K562 (cell line): ENCODE data around the gene NYNRIN. TPM values are rescaled to one million over a fixed set of nuclear protein-coding genes. Genes with fewer than 3 reads are reported as not detected.
A peak's percentile ranks its signal among the peaks of the same experiment; 100 is the strongest.

ENCODE experiments used
- ATF1 ChIP-seq, 2 experiments: fragments of 450-650 bp in 1 of 2; IDR thresholded peaks; 2 replicates each; pipeline ENCODE4 v1.6.1; 2016; ENCODE audit warnings: missing compliant biosample characterization in 1 of 2, missing genetic modification characterization in 1 of 2
- CTBP1 ChIP-seq: fragments of 450-650 bp; IDR thresholded peaks from 2 replicates; pipeline ENCODE4 v1.6.1; 2016; ENCODE audit warnings: borderline replicate concordance
- FOXM1 ChIP-seq, 2 experiments: fragments of 450-650 bp in 1 of 2; sonication (generic) in 1 of 2; formaldehyde crosslinking in 1 of 2; IDR thresholded peaks; 2 replicates each; pipeline versions ENCODE4 v1.6.1 to v1.9.0; 2017 to 2022; ENCODE audit warnings: low read depth in 2 of 2, mild to moderate bottlenecking in 2 of 2, missing genetic modification reagents in 1 of 2, moderate library complexity in 1 of 2
- HDAC1 ChIP-seq, 2 experiments: fragments of 450-650 bp; IDR thresholded peaks; 2 replicates each; pipeline ENCODE4 v1.6.1; 2016 to 2017; ENCODE audit warnings: inconsistent platforms in 1 of 2, mild to moderate bottlenecking in 1 of 2, moderate library complexity in 1 of 2
- KDM1A ChIP-seq, 2 experiments: fragments of 450-650 bp; IDR thresholded peaks; 2 replicates each; pipeline ENCODE4 v1.6.1; 2016; ENCODE audit warnings: mild to moderate bottlenecking in 2 of 2
- KLF1 ChIP-seq: fragments of 450-650 bp; IDR thresholded peaks from 2 replicates; pipeline ENCODE4 v1.6.1; 2016; ENCODE audit warnings: missing genetic modification characterization, missing compliant biosample characterization
- LARP7 ChIP-seq: fragments of 450-650 bp; IDR thresholded peaks from 2 replicates; pipeline ENCODE4 v1.6.1; 2016
- MCM2 ChIP-seq: fragments of 450-650 bp; IDR thresholded peaks from 2 replicates; pipeline ENCODE4 v1.6.1; 2017; ENCODE audit warnings: low read depth, mild to moderate bottlenecking
- MNT ChIP-seq, 2 experiments: fragments of 450-650 bp; conservative IDR thresholded peaks; 2 replicates each; pipeline ENCODE4 v1.6.1; 2017; ENCODE audit warnings: mild to moderate bottlenecking in 2 of 2, moderate library complexity in 2 of 2
- NBN ChIP-seq: fragments of 450-650 bp; IDR thresholded peaks from 2 replicates; pipeline ENCODE4 v1.6.1; 2016; ENCODE audit warnings: low read depth, mild to moderate bottlenecking
- PRDM10 ChIP-seq: fragments of 450-650 bp; IDR thresholded peaks from 2 replicates; pipeline ENCODE4 v1.6.1; 2018; ENCODE audit not compliant: partially characterized antibody
- TOE1 ChIP-seq, 2 experiments: fragments of 450-650 bp in 1 of 2; sonication (generic) in 1 of 2; formaldehyde crosslinking in 1 of 2; IDR thresholded peaks; 2 replicates each; pipeline versions ENCODE4 v1.7.1 to v1.8.0; 2016 to 2022; ENCODE audit warnings: borderline replicate concordance in 2 of 2, mild to moderate bottlenecking in 2 of 2, antibody characterized with exemption in 1 of 2, inconsistent platforms in 1 of 2, low read depth in 1 of 2, missing genetic modification reagents in 1 of 2, moderate library complexity in 1 of 2
- VEZF1 ChIP-seq: fragments of 200-800 bp; sonication (Bioruptor generic); IDR thresholded peaks from 2 replicates; pipeline ENCODE4 v1.6.1; 2017; ENCODE audit warnings: missing genetic modification characterization, missing compliant biosample characterization
- ZSCAN29 ChIP-seq: fragments of 450-650 bp; IDR thresholded peaks from 2 replicates; pipeline ENCODE4 v1.6.1; 2017
- polyA plus RNA-seq, 8 experiments: library from polyadenylated mRNA; depleted of rRNA in 4 of 8; stranded (reverse) in 5 of 8; unstranded in 3 of 8; fragments of >200 nt; fragmentation: Nextera tagmentation in 2 of 8; fragmentation: Illumina TruSeq in 1 of 8; extraction: Ambion mirVana in 2 of 8; extraction: Trizol in 1 of 8; gene quantifications; 2 replicates each; pipeline versions ENCODE4 v1.2.1 to v1.2.3, GENCODE V29; 2011 to 2014; ENCODE audit warnings: inconsistent platforms in 1 of 8, missing spikeins in 1 of 8
- total RNA-seq, 7 experiments: library from RNA; depleted of rRNA in 6 of 7; stranded (reverse); fragments of >200 nt in 6 of 7; fragmentation: Illumina TruSeq in 2 of 7; extraction: Trizol in 2 of 7; gene quantifications; 2 replicates each; pipeline versions ENCODE4 v1.2.1 to v1.2.3, GENCODE V29; 2011 to 2021; ENCODE audit warnings: low replicate concordance in 1 of 7
- TF ChIP-seq, protein P1 (sequence below): fragments of 450-650 bp; IDR thresholded peaks from 2 replicates; pipeline ENCODE4 v1.6.1; 2016
- TF ChIP-seq, protein P2 (sequence below), 3 experiments: fragments of 200-800 bp in 1 of 3; sonication (Bioruptor generic) in 1 of 3; sonication (generic) in 1 of 3; formaldehyde crosslinking in 1 of 3; IDR thresholded peaks; 2 replicates each; pipeline versions ENCODE4 v1.6.1 to v1.8.0; 2016 to 2022; ENCODE audit warnings: mild to moderate bottlenecking in 2 of 3, missing compliant biosample characterization in 2 of 3, missing genetic modification characterization in 2 of 3, missing genetic modification reagents in 1 of 3

The NYNRIN gene
- total and polyA plus RNA-seq, 9 of the 15 experiments (the other 6 are each of a cell fraction or from before 2014, with no cell fraction given): 0.04 to 1.2 (median 0.28) TPM

DNA sequence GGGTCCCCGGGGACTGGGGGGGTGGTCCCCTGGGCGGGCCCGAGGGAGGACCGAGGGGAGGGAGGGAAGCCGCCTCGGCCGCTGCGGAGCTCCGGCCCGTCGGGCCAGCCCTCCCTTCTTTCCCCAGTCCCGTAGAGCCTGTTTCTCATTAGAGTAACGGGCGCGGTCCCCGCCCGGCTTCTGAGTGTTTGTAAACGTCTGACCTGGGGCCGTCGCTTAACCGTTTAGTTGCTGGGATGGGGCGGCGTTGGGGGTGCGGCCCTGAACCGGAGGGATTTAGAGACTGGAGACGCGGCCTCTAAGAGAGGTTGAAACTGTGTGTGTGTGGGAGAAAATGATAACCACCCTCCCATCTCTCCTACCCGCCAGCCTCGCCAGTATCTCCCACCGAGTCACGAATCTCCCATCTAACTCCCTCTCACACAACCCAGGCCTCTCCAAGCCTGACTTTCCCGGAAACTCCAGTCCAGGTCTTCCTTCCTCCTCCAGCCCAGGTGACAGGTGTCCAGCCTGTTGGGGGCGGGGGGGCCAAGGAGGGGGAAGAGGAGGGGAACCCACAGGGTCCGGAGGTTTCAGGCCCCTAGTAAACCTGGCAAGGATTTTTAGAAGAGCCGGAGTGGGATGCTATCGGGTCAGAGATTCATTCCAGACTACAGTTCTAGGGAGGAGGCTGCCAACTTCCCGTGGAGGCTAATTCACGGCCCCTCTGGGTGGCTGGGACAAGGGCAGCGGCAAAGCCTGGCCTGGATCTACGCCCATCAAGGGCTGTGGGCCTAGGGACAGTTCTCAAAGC, 31.9 kb upstream of the NYNRIN start (continued):
- peak; percentile 3 for TF ChIP-seq PRDM10
- peak in 1 of 2 experiments; percentile 36; a peak in 1 of 4 replicates for TF ChIP-seq MNT (conservative IDR thresholded peaks at IDR 0.05)
- TF ChIP-seq MCM2: no peak
- peak; percentile 86 for TF ChIP-seq ZSCAN29
- peak; percentile 48; the same call in 1 of the 2 replicates for TF ChIP-seq VEZF1
- TF ChIP-seq KLF1: no peak
- 0 out of 4 replicates have a peak, but pooled peaks of 1 of the 2 experiments have one; percentile 22 for TF ChIP-seq HDAC1 (IDR thresholded peaks at IDR 0.05)
- TF ChIP-seq TOE1 (IDR thresholded peaks at IDR 0.05; ENCODE audit: borderline replicate concordance): peak; percentile 89
- TF ChIP-seq TOE1 (CRISPR knock-in tag; IDR thresholded peaks at IDR 0.05; ENCODE audit: borderline replicate concordance, low read depth): no peak
- TF ChIP-seq LARP7: 0 out of 2 replicates have a peak, but pooled peaks have one; percentile 29
- TF ChIP-seq, protein P1, sequence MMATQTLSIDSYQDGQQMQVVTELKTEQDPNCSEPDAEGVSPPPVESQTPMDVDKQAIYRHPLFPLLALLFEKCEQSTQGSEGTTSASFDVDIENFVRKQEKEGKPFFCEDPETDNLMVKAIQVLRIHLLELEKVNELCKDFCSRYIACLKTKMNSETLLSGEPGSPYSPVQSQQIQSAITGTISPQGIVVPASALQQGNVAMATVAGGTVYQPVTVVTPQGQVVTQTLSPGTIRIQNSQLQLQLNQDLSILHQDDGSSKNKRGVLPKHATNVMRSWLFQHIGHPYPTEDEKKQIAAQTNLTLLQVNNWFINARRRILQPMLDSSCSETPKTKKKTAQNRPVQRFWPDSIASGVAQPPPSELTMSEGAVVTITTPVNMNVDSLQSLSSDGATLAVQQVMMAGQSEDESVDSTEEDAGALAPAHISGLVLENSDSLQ: peak; percentile 32
- peak; percentile 31; the same call in 1 of the 2 replicates for TF ChIP-seq CTBP1
- 0 out of 4 replicates have a peak, but pooled peaks of 1 of the 2 experiments have one; percentile 19 for TF ChIP-seq KDM1A (IDR thresholded peaks at IDR 0.05)
- TF ChIP-seq ATF1 (CRISPR knock-in tag; IDR thresholded peaks at IDR 0.05): no peak
- 0 out of 2 replicates have a peak, but pooled peaks have one; percentile 18 for TF ChIP-seq ATF1 (tag; IDR thresholded peaks at IDR 0.05)
- TF ChIP-seq FOXM1 (IDR thresholded peaks at IDR 0.05; ENCODE audit: low read depth): peak; percentile 68; the same call in 1 of the 2 replicates
- no peak for TF ChIP-seq FOXM1 (CRISPR knock-in tag; IDR thresholded peaks at IDR 0.05; ENCODE audit: low read depth)
- TF ChIP-seq NBN: no peak
- TF ChIP-seq, protein P2, sequence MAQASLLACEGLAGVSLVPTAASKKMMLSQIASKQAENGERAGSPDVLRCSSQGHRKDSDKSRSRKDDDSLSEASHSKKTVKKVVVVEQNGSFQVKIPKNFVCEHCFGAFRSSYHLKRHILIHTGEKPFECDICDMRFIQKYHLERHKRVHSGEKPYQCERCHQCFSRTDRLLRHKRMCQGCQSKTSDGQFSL (CRISPR knock-in tag; IDR thresholded peaks at IDR 0.05): peak; percentile 49; the same call in 1 of the 2 replicates
- TF ChIP-seq, protein P2 (tag; IDR thresholded peaks at IDR 0.05): peak in 1 of 2 experiments; percentile 64; a peak in 2 of 4 replicates
